Tibial nerve (tissue), 4 donors: ENCODE data around the gene CDH7.

ENCODE experiments used
- CTCF ChIP-seq, 5 experiments: fragments of 200-600 bp in 3 of 5; fragments of 450-650 bp in 2 of 5; sonication (generic) in 3 of 5; IDR thresholded peaks; one replicate each; pipeline ENCODE4 v1.5.1; 2016 to 2019; ENCODE audit warnings: antibody characterized with exemption in 5 of 5, mild to moderate bottlenecking in 3 of 5, moderate library complexity in 2 of 5
- EP300 ChIP-seq, 2 donors: sonication (generic); formaldehyde crosslinking; IDR thresholded peaks; one replicate each; pipeline ENCODE4 v1.6.1; 2017; ENCODE audit warnings: antibody characterized with exemption in 2 of 2, mild to moderate bottlenecking in 1 of 2

GRCh38 chr18:65791719-65792118 lies 40.9 kb downstream of the CDH7 start:
- TF ChIP-seq CTCF (IDR thresholded peaks at IDR 0.05) = no peak
- TF ChIP-seq EP300 (IDR thresholded peaks at IDR 0.05) = no peak
